Superior temporal gyrus (tissue), 1 donor: ENCODE measurements around the gene MSH5.

Experiments used
- DNase-seq: peaks from one replicate; pipeline ENCODE4 v3.0.0-alpha.2; 2016; ENCODE audit errors: extremely low spot score

Gene MSH5

GRCh38 chr6:31729515-31729978, 10.3 kb upstream of the MSH5 start:
- peak; percentile 79 for DNase-seq

GRCh38 chr6:31729979-31730630, 9.7 kb upstream of the MSH5 start:
- peak; percentile 64 for DNase-seq

GRCh38 chr6:31730631-31731086, 9.1 kb upstream of the MSH5 start:
- no peak for DNase-seq

- no peak for DNase-seq
These were observed 7.8 kb upstream of the MSH5 start for GRCh38 chr6:31732029-31732428.

- no peak for DNase-seq
These were observed 6.1 kb upstream of the MSH5 start for GRCh38 chr6:31733734-31734133.

- DNase-seq = no peak
These were observed 5.5 kb upstream of the MSH5 start for GRCh38 chr6:31734247-31734820.

GRCh38 chr6:31734821-31735406, 4.9 kb upstream of the MSH5 start:
- no peak for DNase-seq

GRCh38 chr6:31736021-31736767, 3.6 kb upstream of the MSH5 start, which contains the start of gene CLIC1:
Gene CLIC1 (minus strand): TSS chr6:31736530. CDS start chr6:31736300, 230 bp downstream.
- no peak for DNase-seq

- no peak for DNase-seq
These were observed 3.0 kb upstream of the MSH5 start for GRCh38 chr6:31736768-31737314.

GRCh38 chr6:31737315-31737990, 2.4 kb upstream of the MSH5 start:
- DNase-seq = no peak

GRCh38 chr6:31737991-31738979, 1.5 kb upstream of the MSH5 start:
- no peak for DNase-seq

- DNase-seq = no peak
These were observed 805 bp downstream of the MSH5 start for GRCh38 chr6:31740397-31741223.

- DNase-seq = no peak
These were observed 2.0 kb downstream of the MSH5 start for GRCh38 chr6:31741815-31742214.

GRCh38 chr6:31742894-31743293, 3.1 kb downstream of the MSH5 start:
- DNase-seq = no peak

- DNase-seq = no peak
These were observed 4.6 kb downstream of the MSH5 start for GRCh38 chr6:31744422-31744821.

GRCh38 chr6:31749301-31750036, 9.7 kb downstream of the MSH5 start:
- no peak for DNase-seq

- DNase-seq = no peak
These were observed 10.7 kb downstream of the MSH5 start for GRCh38 chr6:31750411-31751022.

- DNase-seq = no peak
These were observed 13.0 kb downstream of the MSH5 start for GRCh38 chr6:31752739-31753319.
